ENCODE data around the gene SOS1.

SOS1 gene

GRCh38 chr2:39107156-39107555 lies 13.7 kb downstream of the SOS1 start:
- Histone ChIP-seq H3K79me1 (replicated peaks; ENCODE audit: low read length, poor library complexity, severe bottlenecking) (peaks cover 14% of the 10 kb centered on the region), H2BK5ac (ENCODE audit: low read depth, low read length, poor library complexity, severe bottlenecking) (no peak overlapping the region), H3K27me3 (ENCODE audit: control insufficient read depth in 1 of 2, insufficient read depth in 1 of 2, low read length in 2 of 2) (no peaks in the 10 kb centered on the region), H3K4me1 (ENCODE audit: control insufficient read depth, insufficient read depth, low read depth, low read length) (no peaks in the 10 kb centered on the region), H3K18ac (ENCODE audit: low read depth in 1 of 2, low read length in 2 of 2) (no peak overlapping the region), H3K23ac (ENCODE audit: low read length in 2 of 2) (no peak overlapping the region), H2AFZ (ENCODE audit: low read depth, low read length) (no peak overlapping the region), H3K27ac (ENCODE audit: low read length, poor library complexity, severe bottlenecking) (no peak overlapping the region), H3K36me3 (ENCODE audit: control insufficient read depth in 1 of 2, insufficient read depth in 2 of 2, low read depth in 1 of 2, low read length in 2 of 2) (peaks cover under 1 to 13% of the 10 kb centered on the region in 2 experiments), H3K4me2 (ENCODE audit: low read length, poor library complexity, severe bottlenecking) (no peak overlapping the region), H2BK15ac (ENCODE audit: low read depth, poor library complexity, severe bottlenecking) (no peak overlapping the region), H3K4ac (ENCODE audit: low read depth in 1 of 2, low read length in 2 of 2) (no peak overlapping the region), H4K8ac (ENCODE audit: low read length) (no peak overlapping the region), H2BK12ac (ENCODE audit: low read length in 2 of 2) (no peak overlapping the region), H3K9ac (ENCODE audit: low read length) (peak overlapping the region; percentile 25), H2AK5ac (ENCODE audit: low read length, severe bottlenecking) (no peak overlapping the region), H3K4me3 (ENCODE audit: insufficient read depth in 1 of 2, low read depth in 1 of 2, low read length in 2 of 2) (no peak overlapping the region), H2BK120ac (ENCODE audit: low read depth, low read length) (no peak overlapping the region), H3K9me3 (ENCODE audit: control insufficient read depth, low read length) (no peaks in the 10 kb centered on the region), H3K14ac (ENCODE audit: low read length in 2 of 2) (no peak overlapping the region), H4K91ac (ENCODE audit: low read length) (no peak overlapping the region)
- WGBS = 40% methylated on average over 4 of the region's 4 CpGs
- peak; percentile 39 for DNase-seq

GRCh38 chr2:39099870-39100728 lies 20.8 kb downstream of the SOS1 start:
- Histone ChIP-seq H3K4me1 (ENCODE audit: control insufficient read depth, insufficient read depth, low read depth, low read length) (peaks cover 5% of the 10 kb centered on the region), H2BK15ac (ENCODE audit: low read depth, poor library complexity, severe bottlenecking) (no peak overlapping the region), H3K14ac (ENCODE audit: low read length in 2 of 2) (no peak overlapping the region), H3K27ac (ENCODE audit: low read length, poor library complexity, severe bottlenecking) (no peak overlapping the region), H3K4me2 (ENCODE audit: low read length, poor library complexity, severe bottlenecking) (no peak overlapping the region), H2BK5ac (ENCODE audit: low read depth, low read length, poor library complexity, severe bottlenecking) (no peak overlapping the region), H2AFZ (ENCODE audit: low read depth, low read length) (no peak overlapping the region), H4K8ac (ENCODE audit: low read length) (no peak overlapping the region), H3K9me3 (ENCODE audit: control insufficient read depth, low read length) (no peaks in the 10 kb centered on the region), H2AK5ac (ENCODE audit: low read length, severe bottlenecking) (no peak overlapping the region), H3K18ac (ENCODE audit: low read depth in 1 of 2, low read length in 2 of 2) (no peak overlapping the region), H4K91ac (ENCODE audit: low read length) (no peak overlapping the region), H3K23ac (ENCODE audit: low read length in 2 of 2) (no peak overlapping the region), H3K27me3 (ENCODE audit: control insufficient read depth in 1 of 2, insufficient read depth in 1 of 2, low read length in 2 of 2) (no peaks in the 10 kb centered on the region), H3K9ac (ENCODE audit: low read length) (no peak overlapping the region), H3K79me1 (replicated peaks; ENCODE audit: low read length, poor library complexity, severe bottlenecking) (peaks cover 9% of the 10 kb centered on the region), H2BK120ac (ENCODE audit: low read depth, low read length) (no peak overlapping the region), H3K4ac (ENCODE audit: low read depth in 1 of 2, low read length in 2 of 2) (no peak overlapping the region), H2BK12ac (ENCODE audit: low read length in 2 of 2) (no peak overlapping the region), H3K36me3 (ENCODE audit: control insufficient read depth in 1 of 2, insufficient read depth in 2 of 2, low read depth in 1 of 2, low read length in 2 of 2) (no peaks in the 10 kb centered on the region), H3K4me3 (ENCODE audit: insufficient read depth in 1 of 2, low read depth in 1 of 2, low read length in 2 of 2) (no peak overlapping the region)
- 96% methylated on average over 6 of the region's 7 CpGs for WGBS
- DNase-seq = no peak

GRCh38 chr2:39099310-39099869 lies 21.5 kb downstream of the SOS1 start:
- 81% methylated on average over 2 of the region's 2 CpGs for whole genome bisulfite sequencing
- H4K91ac ChIP-seq (ENCODE audit: low read length) = no peak overlapping the region
- H3K14ac ChIP-seq (ENCODE audit: low read length in 2 of 2) = no peak overlapping the region
- no peak overlapping the region for H2BK15ac ChIP-seq (ENCODE audit: low read depth, poor library complexity, severe bottlenecking)
- no peak overlapping the region for H3K27ac ChIP-seq (ENCODE audit: low read length, poor library complexity, severe bottlenecking)
- H4K8ac ChIP-seq (ENCODE audit: low read length) = no peak overlapping the region
- no peak overlapping the region for H3K4me2 ChIP-seq (ENCODE audit: low read length, poor library complexity, severe bottlenecking)
- H3K18ac ChIP-seq (ENCODE audit: low read depth in 1 of 2, low read length in 2 of 2) = no peak overlapping the region
- no peak overlapping the region for H2BK12ac ChIP-seq (ENCODE audit: low read length in 2 of 2)
- H2BK120ac ChIP-seq (ENCODE audit: low read depth, low read length) = no peak overlapping the region
- peaks cover 5% of the 10 kb centered on the region for H3K4me1 ChIP-seq (ENCODE audit: control insufficient read depth, insufficient read depth, low read depth, low read length)
- no peak overlapping the region for H2BK5ac ChIP-seq (ENCODE audit: low read depth, low read length, poor library complexity, severe bottlenecking)
- peaks cover 9% of the 10 kb centered on the region for H3K79me1 ChIP-seq (replicated peaks; ENCODE audit: low read length, poor library complexity, severe bottlenecking)
- DNase-seq = no peak
- no peaks in the 10 kb centered on the region for H3K9me3 ChIP-seq (ENCODE audit: control insufficient read depth, low read length)
- no peak overlapping the region for H3K4ac ChIP-seq (ENCODE audit: low read depth in 1 of 2, low read length in 2 of 2)
- no peaks in the 10 kb centered on the region for H3K27me3 ChIP-seq (ENCODE audit: control insufficient read depth in 1 of 2, insufficient read depth in 1 of 2, low read length in 2 of 2)
- no peak overlapping the region for H2AFZ ChIP-seq (ENCODE audit: low read depth, low read length)
- H3K4me3 ChIP-seq (ENCODE audit: insufficient read depth in 1 of 2, low read depth in 1 of 2, low read length in 2 of 2) = no peak overlapping the region
- H2AK5ac ChIP-seq (ENCODE audit: low read length, severe bottlenecking) = no peak overlapping the region
- H3K9ac ChIP-seq (ENCODE audit: low read length) = no peak overlapping the region
- no peaks in the 10 kb centered on the region for H3K36me3 ChIP-seq (ENCODE audit: control insufficient read depth in 1 of 2, insufficient read depth in 2 of 2, low read depth in 1 of 2, low read length in 2 of 2)
- no peak overlapping the region for H3K23ac ChIP-seq (ENCODE audit: low read length in 2 of 2)

- no peak overlapping the region for H3K23ac ChIP-seq (ENCODE audit: low read length in 2 of 2)
- no peak overlapping the region for H2BK5ac ChIP-seq (ENCODE audit: low read depth, low read length, poor library complexity, severe bottlenecking)
- no peaks in the 10 kb centered on the region for H3K9me3 ChIP-seq (ENCODE audit: control insufficient read depth, low read length)
These were observed 25.2 kb downstream of the SOS1 start for GRCh38 chr2:39095624-39096023.

More at GRCh38 chr2:39095624-39096023, 25.2 kb downstream of the SOS1 start:
- no peak overlapping the region for H4K8ac ChIP-seq (ENCODE audit: low read length)
- no peak overlapping the region for H4K91ac ChIP-seq (ENCODE audit: low read length)
- no peak overlapping the region for H3K27ac ChIP-seq (ENCODE audit: low read length, poor library complexity, severe bottlenecking)
- no peak for DNase-seq
- no peak overlapping the region for H2BK15ac ChIP-seq (ENCODE audit: low read depth, poor library complexity, severe bottlenecking)
- no peak overlapping the region for H3K18ac ChIP-seq (ENCODE audit: low read depth in 1 of 2, low read length in 2 of 2)
- H3K79me1 ChIP-seq (replicated peaks; ENCODE audit: low read length, poor library complexity, severe bottlenecking) = peaks cover 16% of the 10 kb centered on the region
- H3K27me3 ChIP-seq (ENCODE audit: control insufficient read depth in 1 of 2, insufficient read depth in 1 of 2, low read length in 2 of 2) = no peaks in the 10 kb centered on the region
- H3K36me3 ChIP-seq (ENCODE audit: control insufficient read depth in 1 of 2, insufficient read depth in 2 of 2, low read depth in 1 of 2, low read length in 2 of 2) = peaks cover 0 to 10% of the 10 kb centered on the region in 2 experiments
- H3K4me1 ChIP-seq (ENCODE audit: control insufficient read depth, insufficient read depth, low read depth, low read length) = peaks cover 3% of the 10 kb centered on the region
- H3K9ac ChIP-seq (ENCODE audit: low read length) = no peak overlapping the region
- H2BK120ac ChIP-seq (ENCODE audit: low read depth, low read length) = no peak overlapping the region
- H2AK5ac ChIP-seq (ENCODE audit: low read length, severe bottlenecking) = no peak overlapping the region
- WGBS = no CpG with 5 or more reads among the region's 1 CpG
- H3K14ac ChIP-seq (ENCODE audit: low read length in 2 of 2) = no peak overlapping the region
- no peak overlapping the region for H3K4me3 ChIP-seq (ENCODE audit: insufficient read depth in 1 of 2, low read depth in 1 of 2, low read length in 2 of 2)
- H3K4ac ChIP-seq (ENCODE audit: low read depth in 1 of 2, low read length in 2 of 2) = no peak overlapping the region
- no peak overlapping the region for H3K4me2 ChIP-seq (ENCODE audit: low read length, poor library complexity, severe bottlenecking)
- H2AFZ ChIP-seq (ENCODE audit: low read depth, low read length) = no peak overlapping the region
- H2BK12ac ChIP-seq (ENCODE audit: low read length in 2 of 2) = no peak overlapping the region
